EL (cell line): ENCODE measurements around the gene SOD3.

Experiments used
- DNase-seq: peaks from one replicate; pipeline ENCODE4 v3.0.0-alpha.2; 2016

Gene SOD3

DNA sequence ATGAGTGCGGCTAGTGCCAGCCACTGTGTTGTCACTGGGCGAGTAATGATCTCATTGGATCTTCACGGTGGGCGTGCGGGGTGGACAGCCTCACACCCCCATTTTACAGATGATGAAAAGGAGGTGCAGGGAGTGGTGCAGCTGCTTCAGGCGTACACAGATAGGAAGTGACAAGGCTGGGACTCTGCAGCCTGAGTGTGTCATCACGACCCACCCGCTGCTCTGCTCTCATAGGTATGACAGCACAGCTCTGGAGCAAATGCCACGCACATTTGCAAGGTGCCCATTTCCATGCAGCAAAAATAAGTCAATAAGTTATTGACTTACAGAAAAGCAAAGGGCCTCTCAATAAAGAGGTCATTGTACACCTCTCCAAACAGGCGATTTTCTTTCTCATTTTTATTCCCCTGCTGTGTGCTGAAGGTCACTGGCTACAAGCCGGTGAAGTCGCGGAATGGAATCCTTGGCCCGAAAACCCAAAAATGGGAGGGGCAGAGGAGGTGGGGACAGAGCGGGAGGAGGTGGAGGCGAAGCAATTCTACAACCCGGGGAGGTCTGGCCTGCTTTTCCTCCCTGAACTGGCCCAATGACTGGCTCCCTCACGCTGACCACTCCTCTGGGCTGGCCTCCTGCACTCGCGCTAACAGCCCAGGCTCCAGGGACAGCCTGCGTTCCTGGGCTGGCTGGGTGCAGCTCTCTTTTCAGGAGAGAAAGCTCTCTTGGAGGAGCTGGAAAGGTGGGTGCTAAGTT is at the start of gene SOD3:
Gene SOD3 (plus strand): TSS at position 658 of the 750 bp plus-strand sequence. CDS start 3,949 bp downstream, outside the sequence.
- peak; percentile 93 for DNase-seq

DNA sequence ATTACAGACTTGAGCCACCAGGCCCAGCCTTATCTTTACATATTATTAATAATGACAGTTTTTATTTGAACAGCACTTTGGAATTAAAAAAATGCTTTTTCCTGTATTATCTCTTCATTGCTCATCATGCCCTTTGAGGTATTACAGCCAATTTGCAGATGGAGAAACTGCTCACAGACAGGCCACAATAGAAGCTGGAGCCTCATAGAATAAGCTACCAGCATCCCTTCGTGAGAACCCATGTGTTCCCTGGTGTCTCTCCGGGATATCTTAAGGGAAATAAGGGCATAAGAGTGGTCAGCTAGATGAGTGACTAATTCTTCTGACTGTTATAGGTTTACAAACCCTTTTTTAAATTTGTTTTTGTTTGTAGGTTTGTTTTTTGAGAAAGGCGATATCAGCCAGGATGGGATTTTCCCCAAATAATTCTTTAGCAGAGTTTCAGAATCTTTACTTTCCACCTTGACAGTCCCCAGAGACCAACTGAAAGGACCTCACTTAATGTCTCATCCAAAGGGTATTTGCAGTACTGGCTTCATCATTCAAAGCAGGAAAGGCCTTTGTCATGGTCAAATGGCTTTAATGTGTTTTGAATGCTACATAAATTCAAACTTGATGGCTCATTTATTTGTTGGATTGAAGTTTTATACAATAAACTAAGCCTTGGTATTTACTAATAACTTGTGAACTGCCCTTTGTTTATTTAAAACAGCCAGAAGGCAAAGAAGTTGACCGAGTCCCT is 48.0 kb upstream of the SOD3 start:
- peak; percentile 51 for DNase-seq

DNA sequence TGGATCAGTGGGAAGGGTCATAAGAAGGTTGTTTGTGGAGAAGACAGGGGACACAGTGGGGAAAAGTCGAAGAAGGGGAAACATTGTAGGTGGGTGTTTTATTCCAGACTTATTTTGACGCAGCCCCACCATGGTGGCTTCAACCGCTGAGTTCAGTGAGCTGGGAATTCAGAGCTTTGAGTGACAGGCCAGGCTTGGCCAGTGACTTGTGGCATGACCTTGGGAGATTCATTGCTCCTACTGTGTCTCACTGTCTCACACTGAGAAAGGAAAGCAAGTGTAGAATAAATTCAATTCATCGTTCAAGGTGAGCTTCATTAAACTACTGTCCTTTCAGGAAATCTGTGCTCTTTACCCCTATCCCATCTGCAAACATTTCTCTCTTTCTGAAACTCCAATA is 47.4 kb upstream of the SOD3 start:
- DNase-seq = no peak

DNA sequence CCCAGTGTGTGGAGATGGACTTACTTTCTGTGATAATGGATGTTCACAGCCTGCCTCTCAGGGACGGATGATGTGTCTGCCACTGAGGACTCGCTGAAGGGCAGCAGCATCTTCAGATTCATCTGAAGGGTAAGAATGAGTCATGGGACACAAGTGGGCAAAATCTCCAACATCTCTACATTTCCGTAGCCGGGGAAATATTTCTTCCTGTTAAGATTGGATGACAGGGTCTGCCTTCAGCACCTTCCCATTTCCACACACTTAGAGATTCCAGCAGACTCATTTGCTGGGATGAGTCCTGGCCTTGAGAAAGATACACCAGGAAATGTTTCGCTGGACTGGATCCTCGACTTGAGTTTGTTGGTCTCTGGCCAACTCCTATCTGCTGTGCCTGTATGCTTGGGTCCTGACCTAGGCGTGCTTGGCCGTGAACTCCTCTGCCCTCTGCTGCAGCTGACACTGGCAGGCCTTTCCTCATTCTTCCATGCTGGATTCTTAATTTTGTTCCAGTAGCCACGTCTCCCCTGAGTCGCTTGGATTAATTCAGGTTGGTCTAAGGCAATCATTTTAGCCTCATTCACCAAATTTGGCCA is 46.5 kb upstream of the SOD3 start:
- DNase-seq = no peak

- no peak for DNase-seq
Observed at GRCh38 chr4:24750106-24750505, 45.3 kb upstream of the SOD3 start.

GRCh38 chr4:24751926-24752539 is 43.3 kb upstream of the SOD3 start:
- no peak for DNase-seq

DNA sequence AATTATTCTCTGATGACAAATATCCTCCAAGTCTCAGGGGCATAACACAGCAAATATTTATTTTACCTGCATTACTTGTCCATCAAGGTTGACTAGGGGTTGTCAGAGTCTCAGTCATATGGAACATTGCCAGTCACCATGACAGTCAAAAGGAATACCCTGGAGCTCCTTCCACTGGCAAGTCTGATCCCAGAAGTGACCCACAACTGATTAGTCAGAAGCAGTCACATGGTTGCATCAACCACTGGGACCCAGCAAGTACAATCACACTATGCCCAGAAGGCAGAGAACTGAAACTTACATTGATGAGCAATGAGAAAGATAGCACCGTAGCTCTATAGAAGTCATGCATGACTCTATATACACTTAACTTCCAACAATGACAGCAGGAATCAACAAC is 41.9 kb upstream of the SOD3 start:
- DNase-seq = peak; percentile 88

GRCh38 chr4:24754571-24754970 is 40.8 kb upstream of the SOD3 start:
- DNase-seq = peak; percentile 55

DNA sequence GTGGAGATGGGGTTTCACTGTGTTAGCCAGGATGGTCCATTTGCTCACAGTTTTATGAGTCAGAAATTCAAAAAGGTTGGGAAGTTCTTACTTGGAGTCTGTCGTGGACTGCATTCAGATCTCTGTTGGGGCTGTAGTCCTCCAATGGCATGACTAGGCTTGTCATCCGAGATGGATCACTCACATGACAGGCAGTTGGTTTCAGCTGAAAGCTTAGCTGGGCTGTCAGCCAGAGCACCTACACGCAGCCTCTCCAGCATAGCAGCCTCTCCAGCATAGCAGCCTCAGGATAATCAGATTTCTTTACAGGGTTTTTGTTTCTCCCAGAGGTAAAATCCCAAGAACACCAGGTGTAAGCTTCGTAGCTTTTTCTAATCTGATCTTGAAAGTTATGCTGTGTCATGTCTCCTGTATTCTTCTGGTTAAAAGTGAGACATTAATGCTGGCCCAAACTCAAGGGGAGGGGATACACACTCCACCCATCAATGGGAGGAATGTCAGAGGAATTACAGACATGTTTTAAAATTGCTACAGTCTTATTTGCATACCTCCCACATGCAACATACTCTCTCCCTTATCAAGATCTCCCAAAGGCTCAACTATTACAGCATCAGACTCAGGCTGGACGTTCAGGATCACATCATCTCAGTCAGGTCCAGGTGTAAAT is 31.6 kb upstream of the SOD3 start:
- peak; percentile 63 for DNase-seq

GRCh38 chr4:24764345-24764744 is 31.0 kb upstream of the SOD3 start:
- DNase-seq = peak; percentile 21

GRCh38 chr4:24765376-24765988 is 29.9 kb upstream of the SOD3 start:
- DNase-seq = peak; percentile 19

- no peak for DNase-seq
Observed at GRCh38 chr4:24768006-24768405, 27.4 kb upstream of the SOD3 start.

DNA sequence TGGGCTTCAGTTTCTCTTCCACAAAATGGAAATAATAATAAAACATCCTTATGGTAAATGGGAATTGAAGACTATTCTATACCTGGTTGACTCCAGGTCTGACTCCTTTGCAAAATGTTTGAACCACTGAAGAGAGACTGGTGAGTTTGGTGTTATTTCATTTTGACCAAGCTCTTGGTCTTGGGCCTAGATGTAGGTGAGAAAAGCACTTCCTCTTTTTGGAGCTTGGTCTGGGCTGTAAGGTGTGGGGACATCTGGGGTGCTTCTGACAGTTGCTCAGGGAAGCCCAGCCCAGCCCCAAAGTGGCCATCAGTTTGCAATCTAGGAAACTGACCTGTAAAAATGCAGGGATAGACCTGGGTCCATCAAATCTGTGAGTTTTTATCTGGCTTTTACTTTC is 26.8 kb upstream of the SOD3 start:
- DNase-seq = no peak

DNA sequence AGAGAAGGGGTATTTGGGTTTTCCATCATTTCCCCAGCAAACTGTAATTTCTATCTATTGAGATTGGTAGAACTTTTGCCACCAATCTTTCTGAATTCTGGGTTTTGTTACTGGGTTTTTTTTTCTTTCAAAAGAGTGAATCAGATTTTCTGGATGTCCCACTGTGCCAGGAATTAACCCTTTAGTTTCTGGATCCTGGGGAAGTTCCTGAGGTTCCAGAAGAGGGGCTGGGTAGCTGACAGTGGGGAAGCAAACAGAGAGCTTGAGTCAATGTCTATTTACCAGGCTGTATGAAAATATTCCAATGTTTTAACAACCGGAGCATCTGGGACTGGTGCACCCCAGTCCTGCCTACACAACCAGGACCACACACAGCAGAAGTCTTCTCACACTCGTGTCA is 25.8 kb upstream of the SOD3 start:
- no peak for DNase-seq

- DNase-seq = peak; percentile 97
Observed at GRCh38 chr4:24770032-24770584, 25.3 kb upstream of the SOD3 start.

DNA sequence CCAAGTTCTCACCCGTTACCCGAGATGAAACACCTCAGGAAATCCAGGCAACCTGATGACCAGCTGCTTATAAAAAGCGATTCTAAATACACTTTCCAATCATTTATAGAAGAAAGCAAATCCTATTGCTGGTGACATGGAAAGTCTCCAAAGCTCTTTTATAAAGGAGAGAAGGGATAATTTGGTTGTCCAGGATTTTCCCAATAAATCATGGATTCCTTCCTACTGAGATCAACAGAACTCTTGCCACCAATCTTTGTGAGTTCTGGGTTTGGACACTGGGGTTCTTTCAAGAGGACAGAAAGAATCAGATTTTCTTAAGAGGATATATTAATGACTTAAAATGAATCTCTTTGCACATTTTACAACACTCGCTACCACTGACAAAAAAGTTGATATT is 24.7 kb upstream of the SOD3 start:
- no peak for DNase-seq

- DNase-seq = no peak
Observed at GRCh38 chr4:24771241-24771640, 24.1 kb upstream of the SOD3 start.

- DNase-seq = no peak
Observed at GRCh38 chr4:24772061-24772705, 23.2 kb upstream of the SOD3 start.

- DNase-seq = no peak
Observed at GRCh38 chr4:24772952-24773351, 22.4 kb upstream of the SOD3 start.

DNA sequence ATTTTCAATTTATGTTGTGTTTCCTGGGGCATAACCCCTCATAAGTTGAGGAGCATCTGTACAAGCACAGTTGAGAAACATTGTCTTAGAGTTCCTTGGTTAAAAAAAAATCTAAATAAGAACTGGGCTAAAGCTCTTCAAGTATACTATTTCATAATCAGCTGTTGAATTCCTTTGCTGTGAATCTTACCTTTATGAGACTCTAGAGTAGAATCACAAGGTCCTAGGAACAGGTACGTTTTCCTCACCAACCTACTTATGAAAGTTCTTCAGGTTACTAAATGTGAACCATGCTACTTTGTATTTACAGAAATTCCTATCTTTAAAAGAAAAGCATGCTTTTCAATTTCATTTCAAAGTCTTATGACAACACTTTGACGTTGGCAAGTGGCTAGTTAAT is 20.9 kb upstream of the SOD3 start:
- no peak for DNase-seq

- peak; percentile 41 for DNase-seq
Observed at GRCh38 chr4:24775032-24775605, 20.3 kb upstream of the SOD3 start.
